Measurements from ENCODE around the gene RNLS.
A peak's percentile ranks its signal among the peaks of the same experiment; 100 is the strongest.
"Not testable (repeated sequence)": the region's sequence is repeated elsewhere in the genome, so short reads cannot be mapped to it uniquely, and the experiment has no call there.

The RNLS gene

GRCh38 chr10:88385601-88386203, 197.4 kb downstream of the RNLS start:
- DNase-seq = peak; percentile 75

- DNase-seq = no peak
These were observed 199.8 kb downstream of the RNLS start for GRCh38 chr10:88383276-88383675.

GRCh38 chr10:88382699-88383098, 200.4 kb downstream of the RNLS start:
- DNase-seq = no peak

GRCh38 chr10:88379575-88379974, 203.5 kb downstream of the RNLS start:
- no peak for DNase-seq

GRCh38 chr10:88377510-88377909, 205.6 kb downstream of the RNLS start:
- DNase-seq = no peak

GRCh38 chr10:88374392-88375175, 208.5 kb downstream of the RNLS start:
- no peak for DNase-seq

- DNase-seq = no peak
These were observed 210.1 kb downstream of the RNLS start for GRCh38 chr10:88372881-88373592.

- no peak for DNase-seq
These were observed 210.9 kb downstream of the RNLS start for GRCh38 chr10:88372051-88372715.

GRCh38 chr10:88370713-88371112, 212.4 kb downstream of the RNLS start:
- DNase-seq = no peak

- no peak for DNase-seq
These were observed 216.3 kb downstream of the RNLS start for GRCh38 chr10:88366772-88367171.

- no peak for DNase-seq
These were observed 220.9 kb downstream of the RNLS start for GRCh38 chr10:88361995-88362807.

- no peak for DNase-seq
These were observed 221.6 kb downstream of the RNLS start for GRCh38 chr10:88361494-88361893.

- DNase-seq = not testable (repeated sequence)
These were observed 227.4 kb downstream of the RNLS start for GRCh38 chr10:88355750-88356149.

GRCh38 chr10:88347597-88348304, 235.4 kb downstream of the RNLS start:
- no peak for DNase-seq

- DNase-seq = no peak
These were observed 236.1 kb downstream of the RNLS start for GRCh38 chr10:88347022-88347421.

- DNase-seq = no peak
These were observed 236.8 kb downstream of the RNLS start for GRCh38 chr10:88346144-88346977.

GRCh38 chr10:88343761-88344484, 239.2 kb downstream of the RNLS start:
- no peak for DNase-seq

- no peak for DNase-seq
These were observed 240.3 kb downstream of the RNLS start for GRCh38 chr10:88342733-88343310.

- DNase-seq = no peak
These were observed 246.0 kb downstream of the RNLS start for GRCh38 chr10:88337134-88337533.

GRCh38 chr10:88336334-88336733, 246.8 kb downstream of the RNLS start:
- no peak for DNase-seq

Data from central memory CD4-positive, alpha-beta T cell (primary cell).